Pons (tissue), 1 donor: Measurements from ENCODE around the gene AMY1C.
"Not testable (repeated sequence)": the region's sequence is repeated elsewhere in the genome, so short reads cannot be mapped to it uniquely, and the experiment has no call there.

ENCODE experiments used
- DNase-seq: peaks from one replicate; pipeline ENCODE4 v3.0.0-alpha.2; 2016; ENCODE audit warnings: low spot score

The AMY1C gene

DNA sequence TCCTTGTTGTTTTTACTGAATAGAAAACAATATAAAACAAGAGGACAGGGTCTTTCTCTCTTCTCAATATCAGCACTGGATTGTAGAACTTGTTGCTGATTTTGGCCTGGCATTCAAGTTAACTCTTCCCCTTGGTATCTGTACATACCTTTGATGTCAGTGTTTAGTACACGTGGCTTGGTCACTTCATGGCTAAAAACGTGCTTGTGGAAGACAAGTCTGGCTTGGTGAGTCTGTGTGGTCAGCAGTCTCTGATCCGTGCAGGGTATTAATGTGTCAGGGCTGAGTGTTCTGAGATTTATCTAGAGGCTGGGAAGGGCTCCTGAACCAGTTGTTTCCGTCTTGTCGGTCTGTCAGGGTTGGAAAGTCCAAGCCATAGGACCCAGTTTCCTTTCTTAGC lies at the start of gene AMY1C:
Gene AMY1C, plus strand, starts transcription at position 301 of the 400 bp plus-strand sequence. CDS start 572 bp downstream, outside the sequence.
- not testable (repeated sequence) for DNase-seq

DNA sequence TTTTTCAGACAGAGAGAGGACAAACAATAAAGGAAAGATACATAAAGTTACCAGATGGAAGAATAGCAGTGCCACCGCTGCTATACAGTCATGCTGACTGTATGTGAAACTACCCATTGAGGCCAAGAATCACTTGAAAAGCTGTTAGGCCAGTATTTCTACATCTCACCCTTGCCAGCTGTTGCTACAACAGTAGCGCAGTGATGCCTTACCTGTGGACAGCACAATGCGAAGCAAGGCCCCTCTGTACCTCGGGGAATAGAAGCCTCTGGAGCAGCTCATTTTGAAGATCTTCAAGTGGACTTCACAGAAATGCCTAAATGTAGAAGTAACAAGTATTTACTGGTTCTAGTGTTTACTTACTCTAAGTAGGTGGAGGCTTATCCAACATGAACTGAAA lies 49.0 kb upstream of the AMY1C start:
- not testable (repeated sequence) for DNase-seq

DNA sequence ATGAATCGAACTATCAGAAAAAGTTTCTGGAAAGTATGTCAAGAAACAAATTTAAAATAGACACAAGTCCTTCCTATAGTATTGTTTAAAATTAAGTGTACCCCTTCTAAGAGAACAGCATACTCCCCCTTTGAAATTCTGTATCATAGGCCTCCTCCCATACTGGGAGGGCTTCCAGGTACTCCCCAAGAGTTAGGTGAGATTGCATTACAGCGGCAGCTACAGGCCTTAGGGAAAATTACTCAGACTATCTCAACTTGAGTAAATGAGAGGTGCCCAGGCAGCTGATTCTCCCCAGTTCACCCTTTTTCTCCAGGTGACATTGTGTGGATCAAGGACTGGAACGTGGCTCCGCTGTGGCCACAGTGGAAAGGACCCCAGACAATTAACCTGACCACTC lies 48.4 kb upstream of the AMY1C start:
- not testable (repeated sequence) for DNase-seq

DNA sequence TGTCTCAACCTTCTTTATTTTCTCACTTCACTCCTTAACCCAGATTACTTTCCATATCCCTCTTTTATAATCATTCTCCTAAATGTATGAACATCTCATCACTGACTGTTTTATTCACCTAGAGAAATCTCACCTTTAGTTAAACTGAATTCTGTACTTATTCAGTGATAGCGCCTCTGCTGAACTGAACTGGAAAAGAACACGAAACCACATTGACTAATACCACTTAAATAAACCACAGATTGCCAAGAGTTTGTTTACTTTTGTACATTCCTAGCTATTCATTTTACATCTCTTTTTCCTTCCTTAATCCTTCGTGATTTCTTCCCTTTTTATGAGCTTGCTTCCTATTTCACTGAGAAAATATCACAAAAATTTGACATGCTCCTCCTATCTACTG lies 42.0 kb upstream of the AMY1C start:
- DNase-seq: not testable (repeated sequence)

DNA sequence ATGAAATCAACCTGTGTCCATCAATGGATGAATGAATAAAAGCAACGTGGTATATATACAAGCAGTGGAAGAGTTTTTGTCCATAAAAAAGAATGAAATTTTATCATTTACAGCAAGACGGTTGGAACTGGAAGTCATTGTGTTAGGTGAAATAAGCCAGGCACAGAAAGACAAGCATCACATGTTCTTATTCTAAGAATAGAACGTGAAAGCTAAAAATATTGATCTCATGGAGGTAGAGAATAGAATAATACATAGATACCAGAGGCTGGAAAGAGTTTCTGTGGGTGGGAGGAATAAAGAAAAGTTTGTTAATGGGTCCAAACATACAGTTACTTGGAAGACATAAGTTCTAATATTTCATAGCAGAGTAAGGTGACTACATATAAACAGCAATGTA lies 39.3 kb upstream of the AMY1C start:
- DNase-seq: not testable (repeated sequence)

DNA sequence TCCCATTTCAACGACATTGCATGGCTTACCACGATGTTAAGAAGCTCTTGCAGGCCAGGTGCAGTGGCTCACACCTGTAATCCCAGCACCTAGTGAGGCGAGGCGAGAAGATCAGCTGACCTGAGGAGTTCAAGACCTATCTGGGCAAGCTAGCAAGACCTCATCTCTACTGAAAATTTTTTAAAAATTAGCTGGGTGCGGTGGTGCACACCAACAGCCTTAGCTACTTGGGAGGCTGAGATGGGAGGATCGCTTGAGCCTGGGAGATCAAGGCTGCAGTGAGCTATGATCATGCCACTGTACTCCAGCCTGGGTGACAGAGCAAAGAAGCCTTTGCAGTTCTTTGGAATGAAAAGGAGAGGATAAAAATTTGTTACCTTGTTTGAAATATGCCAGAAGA lies 32.3 kb upstream of the AMY1C start:
- not testable (repeated sequence) for DNase-seq

DNA sequence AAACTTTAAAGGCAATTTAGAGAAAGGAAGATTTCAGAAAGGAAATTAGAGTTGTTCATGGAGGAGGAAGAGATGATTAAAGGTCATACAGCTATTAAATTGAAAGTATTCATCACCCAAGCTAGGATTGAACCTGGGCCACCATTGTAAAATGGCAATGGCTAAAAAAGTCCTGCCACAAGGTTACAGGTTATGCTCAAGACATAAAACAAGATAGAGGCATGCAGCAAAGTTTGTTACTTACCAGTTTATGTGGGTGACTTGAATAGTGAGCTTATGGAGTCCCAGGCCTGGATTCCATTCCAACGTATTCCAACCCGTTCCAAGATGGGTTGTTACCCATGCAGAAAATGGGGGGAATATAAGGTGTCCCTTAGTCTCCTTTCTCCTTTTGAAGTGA lies 28.2 kb upstream of the AMY1C start:
- DNase-seq: not testable (repeated sequence)

DNA sequence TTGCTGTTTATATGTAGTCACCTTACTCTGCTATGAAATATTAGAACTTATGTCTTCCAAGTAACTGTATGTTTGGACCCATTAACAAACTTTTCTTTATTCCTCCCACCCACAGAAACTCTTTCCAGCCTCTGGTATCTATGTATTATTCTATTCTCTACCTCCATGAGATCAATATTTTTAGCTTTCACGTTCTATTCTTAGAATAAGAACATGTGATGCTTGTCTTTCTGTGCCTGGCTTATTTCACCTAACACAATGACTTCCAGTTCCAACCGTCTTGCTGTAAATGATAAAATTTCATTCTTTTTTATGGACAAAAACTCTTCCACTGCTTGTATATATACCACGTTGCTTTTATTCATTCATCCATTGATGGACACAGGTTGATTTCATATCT lies 14.4 kb upstream of the AMY1C start:
- not testable (repeated sequence) for DNase-seq

DNA sequence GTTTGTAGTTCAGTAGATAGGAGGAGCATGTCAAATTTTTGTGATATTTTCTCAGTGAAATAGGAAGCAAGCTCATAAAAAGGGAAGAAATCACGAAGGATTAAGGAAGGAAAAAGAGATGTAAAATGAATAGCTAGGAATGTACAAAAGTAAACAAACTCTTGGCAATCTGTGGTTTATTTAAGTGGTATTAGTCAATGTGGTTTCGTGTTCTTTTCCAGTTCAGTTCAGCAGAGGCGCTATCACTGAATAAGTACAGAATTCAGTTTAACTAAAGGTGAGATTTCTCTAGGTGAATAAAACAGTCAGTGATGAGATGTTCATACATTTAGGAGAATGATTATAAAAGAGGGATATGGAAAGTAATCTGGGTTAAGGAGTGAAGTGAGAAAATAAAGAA lies 11.7 kb upstream of the AMY1C start:
- not testable (repeated sequence) for DNase-seq

DNA sequence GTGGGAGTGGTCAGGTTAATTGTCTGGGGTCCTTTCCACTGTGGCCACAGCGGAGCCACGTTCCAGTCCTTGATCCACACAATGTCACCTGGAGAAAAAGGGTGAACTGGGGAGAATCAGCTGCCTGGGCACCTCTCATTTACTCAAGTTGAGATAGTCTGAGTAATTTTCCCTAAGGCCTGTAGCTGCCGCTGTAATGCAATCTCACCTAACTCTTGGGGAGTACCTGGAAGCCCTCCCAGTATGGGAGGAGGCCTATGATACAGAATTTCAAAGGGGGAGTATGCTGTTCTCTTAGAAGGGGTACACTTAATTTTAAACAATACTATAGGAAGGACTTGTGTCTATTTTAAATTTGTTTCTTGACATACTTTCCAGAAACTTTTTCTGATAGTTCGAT lies 5.2 kb upstream of the AMY1C start:
- DNase-seq: not testable (repeated sequence)

DNA sequence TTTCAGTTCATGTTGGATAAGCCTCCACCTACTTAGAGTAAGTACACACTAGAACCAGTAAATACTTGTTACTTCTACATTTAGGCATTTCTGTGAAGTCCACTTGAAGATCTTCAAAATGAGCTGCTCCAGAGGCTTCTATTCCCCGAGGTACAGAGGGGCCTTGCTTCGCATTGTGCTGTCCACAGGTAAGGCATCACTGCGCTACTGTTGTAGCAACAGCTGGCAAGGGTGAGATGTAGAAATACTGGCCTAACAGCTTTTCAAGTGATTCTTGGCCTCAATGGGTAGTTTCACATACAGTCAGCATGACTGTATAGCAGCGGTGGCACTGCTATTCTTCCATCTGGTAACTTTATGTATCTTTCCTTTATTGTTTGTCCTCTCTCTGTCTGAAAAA lies 4.7 kb upstream of the AMY1C start:
- not testable (repeated sequence) for DNase-seq

DNA sequence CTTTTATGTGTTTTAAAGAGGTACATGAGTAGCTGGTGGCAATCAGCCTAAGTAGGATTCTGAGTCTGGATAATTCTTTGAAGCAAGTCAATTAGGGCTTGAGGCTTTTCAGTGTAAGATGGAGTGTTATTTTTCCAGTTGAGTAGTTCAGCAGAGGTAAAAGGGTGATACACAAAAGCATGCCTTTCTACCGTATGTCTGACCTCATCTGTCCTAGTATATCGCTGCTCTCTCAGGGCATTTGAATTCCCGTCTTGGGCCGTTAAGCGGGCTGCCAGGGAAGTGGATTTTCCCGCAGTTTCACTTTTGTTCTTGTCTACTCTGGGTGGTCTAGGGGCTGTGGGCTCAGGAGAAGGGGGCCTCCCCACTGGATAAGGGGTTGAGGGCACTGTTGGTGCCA lies 1.4 kb upstream of the AMY1C start:
- not testable (repeated sequence) for DNase-seq

DNA sequence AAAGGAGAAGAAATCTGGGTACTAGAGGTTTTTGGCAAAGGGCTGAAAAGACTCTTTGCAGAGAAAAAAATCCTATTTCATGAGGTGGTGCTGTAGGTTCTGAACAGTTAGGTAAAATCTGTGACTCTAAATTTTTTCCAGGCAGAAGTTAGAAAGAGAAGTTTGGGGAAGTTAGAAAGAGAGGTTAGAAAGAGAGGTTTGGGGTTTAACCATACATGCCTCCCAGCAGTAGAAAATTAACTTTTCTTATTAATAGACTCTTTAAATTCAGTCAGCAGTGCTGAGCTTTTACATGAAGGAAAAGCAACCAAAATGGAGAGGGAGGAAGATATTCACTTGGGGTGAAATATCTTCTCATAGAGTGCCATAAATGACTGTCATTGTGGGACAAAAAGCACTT lies 12.2 kb downstream of the AMY1C start:
- DNase-seq: no peak

DNA sequence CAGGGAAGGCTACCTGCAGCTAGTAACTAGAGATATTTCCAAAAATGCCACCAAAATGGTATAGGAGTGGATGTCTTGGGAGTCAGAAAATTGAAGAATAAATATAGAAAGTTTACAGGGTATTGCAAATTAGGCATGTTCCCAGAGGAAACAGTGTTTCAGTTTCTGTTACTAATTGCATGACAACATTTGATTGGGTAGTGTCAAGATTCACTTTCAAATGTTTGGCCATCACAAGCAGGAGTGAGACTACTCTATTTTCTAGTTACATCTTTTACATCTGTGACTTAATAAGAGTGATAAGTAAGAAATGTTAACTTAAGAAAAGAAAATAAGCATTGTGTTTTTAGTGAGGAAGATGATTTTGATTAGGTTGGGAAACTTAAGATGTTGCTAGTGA lies 30.2 kb downstream of the AMY1C start:
- no peak for DNase-seq

DNA sequence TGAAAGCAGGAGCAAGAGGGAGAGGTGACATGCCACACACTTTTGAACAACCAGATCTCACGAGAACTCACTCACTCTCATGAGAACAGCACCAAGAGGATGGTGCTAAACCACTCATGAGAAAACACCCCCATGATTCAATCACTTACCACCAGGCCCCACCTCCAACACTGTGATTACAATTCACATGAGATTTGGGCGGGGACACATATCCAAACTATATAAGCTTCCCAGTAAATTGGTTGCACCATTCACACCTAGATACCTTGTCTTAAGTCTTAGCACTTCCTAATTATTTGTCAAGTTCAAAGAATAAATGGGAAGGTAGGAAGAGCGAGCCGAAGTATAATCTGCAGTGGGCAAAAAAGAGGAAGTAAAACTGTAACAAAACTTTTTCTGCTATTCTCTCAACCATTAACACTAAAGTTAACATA lies 34.3 kb downstream of the AMY1C start:
- no peak for DNase-seq

DNA sequence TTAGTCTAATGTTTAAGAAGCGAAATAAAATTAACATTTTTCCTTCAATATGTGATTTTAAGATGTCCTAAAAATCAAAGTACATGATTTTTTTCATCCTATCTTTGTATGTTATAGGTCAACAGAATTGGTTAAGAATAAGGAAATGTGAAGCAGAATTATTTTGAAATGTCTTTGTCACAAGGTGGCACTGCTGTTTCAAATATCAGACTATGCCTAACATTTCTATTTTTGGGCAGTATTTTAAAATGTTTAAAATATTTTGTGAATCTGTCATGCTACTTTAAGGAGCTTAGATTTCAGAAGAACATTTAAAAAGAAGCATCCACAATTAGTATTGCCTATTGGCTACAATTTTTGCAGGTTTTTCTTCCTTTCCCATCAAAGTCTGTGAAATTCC lies 38.7 kb downstream of the AMY1C start:
- peak; percentile 19 for DNase-seq

DNA sequence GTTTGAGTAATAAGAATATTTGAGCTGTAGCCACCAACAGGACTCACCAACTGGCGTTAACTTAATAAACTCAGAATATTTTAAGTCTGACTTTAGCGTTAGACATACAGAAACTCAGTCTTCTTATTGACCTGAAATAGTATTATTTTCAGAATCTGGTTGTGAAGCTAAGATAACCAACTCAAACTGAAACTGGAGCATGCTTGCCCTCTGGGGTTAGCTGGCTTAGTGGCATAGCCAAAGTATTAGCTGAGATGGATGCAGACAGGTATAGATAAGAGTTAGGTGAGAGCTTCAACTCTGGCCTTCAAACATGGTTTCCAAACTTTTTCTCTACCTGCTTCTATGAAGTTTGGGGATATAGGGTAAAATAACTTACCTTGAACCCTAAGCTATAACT lies 40.5 kb downstream of the AMY1C start:
- DNase-seq: no peak
